ENCODE data around the gene TMEM129.
A peak's percentile ranks its signal among the peaks of the same experiment; 100 is the strongest.

DNA sequence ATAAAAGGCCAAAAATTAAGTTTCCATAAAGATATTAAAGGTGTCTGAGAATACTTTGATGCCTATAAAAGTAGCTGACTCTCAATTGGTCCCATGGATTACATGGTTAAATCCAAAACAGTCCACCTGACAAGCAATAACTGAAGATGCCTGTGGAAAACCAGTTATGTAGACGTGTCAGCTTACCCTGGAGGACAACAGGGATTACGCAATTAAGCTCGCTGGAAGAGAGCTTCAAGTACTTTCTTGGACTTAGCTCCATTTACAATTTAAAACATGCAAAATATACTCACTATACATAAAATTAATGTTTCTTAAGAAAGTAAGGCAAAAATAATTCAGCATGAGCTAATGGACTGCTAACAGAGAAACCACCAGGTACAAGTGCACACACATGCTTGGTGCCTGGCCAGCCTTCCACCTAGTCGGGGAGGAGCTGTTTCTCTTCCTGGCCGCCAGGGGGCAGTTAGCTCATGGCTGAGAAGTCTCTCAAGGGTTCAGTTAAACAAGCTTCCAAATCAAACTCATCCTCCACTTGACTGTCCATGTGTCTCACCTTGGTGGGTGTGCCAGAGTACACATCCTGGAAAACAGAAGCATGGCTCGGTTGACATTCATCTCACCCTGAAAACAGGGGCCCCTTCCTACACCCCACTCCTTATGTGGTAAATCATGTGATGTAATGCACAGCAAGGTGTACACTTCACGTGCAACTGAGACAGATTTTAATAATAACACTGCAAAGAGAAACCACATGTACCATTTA, 27.8 kb downstream of the TMEM129 start:
- TF ChIP-seq, protein P1, sequence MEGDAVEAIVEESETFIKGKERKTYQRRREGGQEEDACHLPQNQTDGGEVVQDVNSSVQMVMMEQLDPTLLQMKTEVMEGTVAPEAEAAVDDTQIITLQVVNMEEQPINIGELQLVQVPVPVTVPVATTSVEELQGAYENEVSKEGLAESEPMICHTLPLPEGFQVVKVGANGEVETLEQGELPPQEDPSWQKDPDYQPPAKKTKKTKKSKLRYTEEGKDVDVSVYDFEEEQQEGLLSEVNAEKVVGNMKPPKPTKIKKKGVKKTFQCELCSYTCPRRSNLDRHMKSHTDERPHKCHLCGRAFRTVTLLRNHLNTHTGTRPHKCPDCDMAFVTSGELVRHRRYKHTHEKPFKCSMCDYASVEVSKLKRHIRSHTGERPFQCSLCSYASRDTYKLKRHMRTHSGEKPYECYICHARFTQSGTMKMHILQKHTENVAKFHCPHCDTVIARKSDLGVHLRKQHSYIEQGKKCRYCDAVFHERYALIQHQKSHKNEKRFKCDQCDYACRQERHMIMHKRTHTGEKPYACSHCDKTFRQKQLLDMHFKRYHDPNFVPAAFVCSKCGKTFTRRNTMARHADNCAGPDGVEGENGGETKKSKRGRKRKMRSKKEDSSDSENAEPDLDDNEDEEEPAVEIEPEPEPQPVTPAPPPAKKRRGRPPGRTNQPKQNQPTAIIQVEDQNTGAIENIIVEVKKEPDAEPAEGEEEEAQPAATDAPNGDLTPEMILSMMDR (IDR thresholded peaks at IDR 0.05): peak; percentile 95
- TF ChIP-seq EZH2phosphoT487 (IDR thresholded peaks at IDR 0.05) (no peak), EZH2 (IDR thresholded peaks at IDR 0.05) (no peak)

Measured in neural progenitor cell (in vitro differentiated cells).